Activated T-helper 17 cell treated with anti-CD3 and anti-CD28 coated beads, Interleukin-2, amount 50 U/mL, for 72 hours (primary cell): Measurements from ENCODE around the gene DDX50. TPM values are rescaled to one million over a fixed set of nuclear protein-coding genes. Genes with fewer than 3 reads are reported as not detected.

Source experiments
- ATAC-seq: fragments of 150-1000 bp; cut with Tn5 transposase; replicated peaks from 2 replicates; pipeline ENCODE4 v1.10.0; 2021; ENCODE audit warnings: mild to moderate bottlenecking, moderate library complexity
- H3K27ac Mint-ChIP-seq: one replicate; pipeline ENCODE4 v1.8.0; 2022; ENCODE audit warnings: mixed read lengths
- H3K27me3 Mint-ChIP-seq: one replicate; pipeline ENCODE4 v1.8.0; 2022; ENCODE audit warnings: mixed read lengths
- H3K36me3 Mint-ChIP-seq: one replicate; pipeline ENCODE4 v1.8.0; 2022; ENCODE audit warnings: low read depth, mild to moderate bottlenecking, mixed read lengths
- H3K4me1 Mint-ChIP-seq: one replicate; pipeline ENCODE4 v1.8.0; 2022; ENCODE audit warnings: mixed read lengths
- H3K4me3 Mint-ChIP-seq: one replicate; pipeline ENCODE4 v1.8.0; 2022; ENCODE audit warnings: mild to moderate bottlenecking, mixed read lengths
- H3K9me3 Mint-ChIP-seq: one replicate; pipeline ENCODE4 v1.8.0; 2022; ENCODE audit warnings: mixed read lengths
- total RNA-seq, 2 donors: library from RNA; stranded (reverse); gene quantifications; one replicate each; pipeline ENCODE4 v1.2.3, GENCODE V29; 2022

Gene DDX50
- total RNA-seq, 2 donors from 2014 or later = 48.0 to 66.1 TPM

- Mint-ChIP-seq H3K36me3 (peaks cover 99% of the 10 kb centered on the region), H3K27ac (no peak overlapping the region), H3K4me1 (no peaks in the 10 kb centered on the region), H3K9me3 (no peaks in the 10 kb centered on the region), H3K4me3 (no peak overlapping the region), H3K27me3 (no peaks in the 10 kb centered on the region)
- no peak for ATAC-seq
Observed at GRCh38 chr10:68981074-68981473, 80.0 kb downstream of the DDX50 start.

DNA sequence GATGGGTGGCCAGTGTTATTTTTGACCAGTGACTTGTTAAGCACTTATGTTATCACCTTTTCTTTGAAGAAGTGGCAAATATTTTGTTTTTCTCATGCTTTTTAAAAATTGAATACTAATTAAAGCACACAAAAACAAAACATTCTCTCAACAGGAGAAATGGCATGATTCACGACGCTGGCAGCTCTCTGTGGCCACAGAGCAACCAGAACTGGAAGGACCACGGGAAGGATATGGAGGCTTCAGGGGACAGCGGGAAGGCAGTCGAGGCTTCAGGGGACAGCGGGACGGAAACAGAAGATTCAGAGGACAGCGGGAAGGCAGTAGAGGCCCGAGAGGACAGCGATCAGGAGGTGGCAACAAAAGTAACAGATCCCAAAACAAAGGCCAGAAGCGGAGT lies 81.3 kb downstream of the DDX50 start:
- peaks cover 95% of the 10 kb centered on the region for H3K36me3 Mint-ChIP-seq
- no peak overlapping the region for H3K27ac Mint-ChIP-seq
- no peaks in the 10 kb centered on the region for H3K4me1 Mint-ChIP-seq
- no peak for ATAC-seq
- no peaks in the 10 kb centered on the region for H3K27me3 Mint-ChIP-seq
- no peaks in the 10 kb centered on the region for H3K9me3 Mint-ChIP-seq
- no peak overlapping the region for H3K4me3 Mint-ChIP-seq

GRCh38 chr10:68987611-68988010 lies 86.5 kb downstream of the DDX50 start:
- peaks cover 22% of the 10 kb centered on the region for H3K4me1 Mint-ChIP-seq
- H3K27ac Mint-ChIP-seq = no peak overlapping the region

DNA sequence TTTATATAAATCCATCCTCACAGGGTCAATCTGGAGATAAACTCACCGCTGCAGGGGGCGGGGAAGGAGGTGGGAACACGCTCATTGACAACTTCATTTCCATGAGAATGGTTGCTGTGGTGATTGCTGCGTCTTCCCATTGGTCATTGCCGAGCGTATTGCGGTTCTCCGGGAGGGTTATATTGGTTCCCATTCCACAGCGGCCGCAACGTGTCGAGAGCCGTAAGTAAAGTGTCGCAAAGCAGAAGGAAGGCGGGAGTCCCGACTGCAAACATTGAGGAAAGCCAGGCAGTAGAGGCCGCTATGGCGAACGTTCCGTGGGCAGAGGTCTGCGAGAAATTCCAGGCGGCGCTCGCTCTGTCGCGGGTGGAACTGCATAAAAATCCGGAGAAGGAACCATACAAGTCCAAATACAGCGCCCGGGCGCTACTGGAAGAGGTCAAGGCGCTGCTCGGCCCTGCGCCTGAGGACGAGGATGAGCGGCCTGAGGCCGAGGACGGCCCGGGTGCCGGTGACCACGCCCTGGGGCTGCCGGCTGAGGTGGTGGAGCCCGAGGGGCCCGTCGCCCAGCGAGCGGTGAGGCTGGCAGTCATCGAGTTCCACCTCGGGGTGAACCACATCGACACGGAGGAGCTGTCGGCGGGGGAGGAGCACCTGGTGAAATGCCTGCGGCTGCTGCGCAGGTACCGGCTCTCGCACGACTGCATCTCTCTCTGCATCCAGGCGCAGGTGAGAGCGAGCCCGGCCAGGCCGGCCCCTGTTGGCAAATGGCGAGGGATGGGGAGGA lies 87.6 kb downstream of the DDX50 start, which contains the start of gene KIFBP:
Gene KIFBP (plus strand): TSS at position 274 of the 787 bp plus-strand sequence. CDS start 30 bp downstream, at position 304.
- no peaks in the 10 kb centered on the region for H3K9me3 Mint-ChIP-seq
- no peaks in the 10 kb centered on the region for H3K27me3 Mint-ChIP-seq
- peak; percentile 89 for ATAC-seq
- H3K27ac Mint-ChIP-seq = peak within 1 kb of the TSS; percentile 91
- peaks cover 30% of the 10 kb centered on the region for H3K4me1 Mint-ChIP-seq
- peak within 1 kb of the TSS; percentile 92 for H3K4me3 Mint-ChIP-seq
- H3K36me3 Mint-ChIP-seq = peaks cover 60% of the 10 kb centered on the region

More at GRCh38 chr10:68987611-68988010, 86.5 kb downstream of the DDX50 start:
- no peak for ATAC-seq
- H3K4me3 Mint-ChIP-seq = peak overlapping the region; percentile 92
- H3K36me3 Mint-ChIP-seq = peaks cover 71% of the 10 kb centered on the region
- H3K27me3 Mint-ChIP-seq = no peaks in the 10 kb centered on the region
- no peaks in the 10 kb centered on the region for H3K9me3 Mint-ChIP-seq

GRCh38 chr10:68989317-68989990 lies 88.3 kb downstream of the DDX50 start:
- H3K4me3 Mint-ChIP-seq = peak overlapping the region; percentile 92
- peaks cover 30% of the 10 kb centered on the region for H3K4me1 Mint-ChIP-seq
- no peaks in the 10 kb centered on the region for H3K9me3 Mint-ChIP-seq
- ATAC-seq = no peak
- peaks cover 52% of the 10 kb centered on the region for H3K36me3 Mint-ChIP-seq
- H3K27ac Mint-ChIP-seq = peak overlapping the region; percentile 91
- H3K27me3 Mint-ChIP-seq = no peaks in the 10 kb centered on the region

DNA sequence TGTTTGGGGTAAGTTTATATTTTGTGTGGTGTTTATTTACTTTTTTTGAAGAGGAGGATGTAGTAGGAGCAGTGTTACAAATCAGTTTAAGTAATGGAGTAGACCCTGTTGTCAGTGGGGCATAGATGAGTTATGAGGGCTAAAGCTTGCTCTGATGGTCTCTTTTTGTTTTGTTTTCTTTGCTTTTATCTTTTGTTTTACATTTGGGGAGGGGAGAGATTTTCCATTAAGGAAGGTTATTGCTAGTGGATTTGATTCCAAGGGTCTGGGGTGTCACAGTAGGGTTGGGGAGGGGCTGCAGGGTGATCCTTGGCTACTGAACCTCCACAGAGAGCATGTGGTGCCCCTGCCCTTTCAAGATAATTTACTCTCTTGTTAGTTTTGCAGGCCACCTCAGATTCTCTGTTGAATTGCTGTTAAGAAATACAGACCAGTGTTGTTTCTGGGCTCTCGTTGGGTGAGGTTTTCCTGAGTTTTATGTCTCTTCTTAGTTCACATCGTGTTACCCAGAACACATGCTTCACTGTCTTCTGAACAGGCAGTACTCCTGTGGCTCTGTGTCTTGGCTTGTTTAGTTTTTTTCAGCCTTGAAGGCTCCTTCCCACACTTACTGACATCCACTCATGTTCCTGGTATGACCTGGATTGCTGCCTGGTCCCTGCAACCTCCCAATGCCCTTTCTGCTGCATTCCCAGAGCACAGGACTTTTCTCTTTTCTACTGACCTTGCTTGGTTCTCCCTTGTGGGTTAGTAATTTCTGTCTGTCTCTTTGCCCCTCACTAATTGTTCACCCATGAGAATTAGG lies 91.7 kb downstream of the DDX50 start:
- H3K4me3 Mint-ChIP-seq = peak overlapping the region; percentile 41

More for the DNA sequence above, 91.7 kb downstream of the DDX50 start:
- no peak for ATAC-seq
- Mint-ChIP-seq H3K27ac (peak overlapping the region; percentile 36), H3K27me3 (no peaks in the 10 kb centered on the region), H3K36me3 (peaks cover 30% of the 10 kb centered on the region), H3K9me3 (no peaks in the 10 kb centered on the region), H3K4me1 (peaks cover 39% of the 10 kb centered on the region)

Other genes with a start within 250 kb of the DDX50 start
- gene CCAR1, start 180.1 kb upstream of the DDX50 start, total RNA-seq = 100 to 1,000 TPM in 1 of 2 donors, 10 to 100 TPM in 1; 70.3 to 110 TPM
- under 1 TPM; 0.21 to 0.39 TPM for gene STOX1, start 73.8 kb upstream of the DDX50 start, total RNA-seq
- gene DDX21, start 54.9 kb downstream of the DDX50 start, total RNA-seq = 100 to 1,000 TPM in 1 of 2 donors, 10 to 100 TPM in 1; 77.8 to 176 TPM
- gene KIFBP, start 87.5 kb downstream of the DDX50 start, total RNA-seq = 10 to 100 TPM in 1 of 2 donors, 1 to 10 TPM in 1; 8.2 to 13.1 TPM
- 100 to 1,000 TPM; 310 to 773 TPM for gene SRGN, start 186.8 kb downstream of the DDX50 start, total RNA-seq
- 10 to 100 TPM; 43.7 to 56.9 TPM for gene VPS26A, start 222.9 kb downstream of the DDX50 start, total RNA-seq